ENCODE results near the gene G6PC3. TPM values are rescaled to one million over a fixed set of nuclear protein-coding genes. Genes with fewer than 3 reads are reported as not detected.
"Not testable (repeated sequence)": the region's sequence is repeated elsewhere in the genome, so short reads cannot be mapped to it uniquely, and the experiment has no call there.

Gene G6PC3
- total RNA-seq, 1 donor from 2014 or later: 63.2 TPM

- H3K4me1 Mint-ChIP-seq: peaks cover 13% of the 10 kb centered on the region
- no peak overlapping the region for H3K4me3 Mint-ChIP-seq
- DNase-seq (ENCODE audit: low spot score in 2 of 2, unreplicated experiment in 2 of 2): no peak
- H3K27ac Mint-ChIP-seq: no peak overlapping the region
- H3K27me3 Mint-ChIP-seq (ENCODE audit: low read depth): no peaks in the 10 kb centered on the region
- H3K9me3 Mint-ChIP-seq: no peaks in the 10 kb centered on the region
- peaks cover 13% of the 10 kb centered on the region for H3K36me3 Mint-ChIP-seq
- no peak for TF ChIP-seq CTCF (IDR thresholded peaks at IDR 0.05; ENCODE audit: unreplicated experiment)
Measured at GRCh38 chr17:44093231-44093900, 22.8 kb downstream of the G6PC3 start.

GRCh38 chr17:44094701-44095387 is 24.3 kb downstream of the G6PC3 start:
- no peak overlapping the region for H3K27ac Mint-ChIP-seq
- no peaks in the 10 kb centered on the region for H3K9me3 Mint-ChIP-seq
- H3K27me3 Mint-ChIP-seq (ENCODE audit: low read depth): no peaks in the 10 kb centered on the region
- H3K4me1 Mint-ChIP-seq: peaks cover 9% of the 10 kb centered on the region
- H3K4me3 Mint-ChIP-seq: no peak overlapping the region
- no peak for TF ChIP-seq CTCF (IDR thresholded peaks at IDR 0.05; ENCODE audit: unreplicated experiment)
- H3K36me3 Mint-ChIP-seq: peaks cover 8% of the 10 kb centered on the region
- no peak for DNase-seq (ENCODE audit: low spot score in 2 of 2, unreplicated experiment in 2 of 2)

GRCh38 chr17:44095388-44095646 is 24.8 kb downstream of the G6PC3 start:
- Mint-ChIP-seq H3K27me3 (ENCODE audit: low read depth) (no peaks in the 10 kb centered on the region), H3K9me3 (no peaks in the 10 kb centered on the region), H3K4me3 (peak overlapping the region; percentile 63), H3K27ac (peak overlapping the region; percentile 98), H3K4me1 (peaks cover 9% of the 10 kb centered on the region), H3K36me3 (peaks cover 8% of the 10 kb centered on the region)
- TF ChIP-seq CTCF (IDR thresholded peaks at IDR 0.05; ENCODE audit: unreplicated experiment): no peak
- no peak for DNase-seq (ENCODE audit: low spot score in 2 of 2, unreplicated experiment in 2 of 2)

GRCh38 chr17:44095647-44096496 is 25.3 kb downstream of the G6PC3 start:
- DNase-seq (ENCODE audit: low spot score in 2 of 2, unreplicated experiment in 2 of 2): peak; percentile 38 to 57
- H3K27me3 Mint-ChIP-seq (ENCODE audit: low read depth): no peaks in the 10 kb centered on the region
- peaks cover 9% of the 10 kb centered on the region for H3K4me1 Mint-ChIP-seq
- H3K36me3 Mint-ChIP-seq: peaks cover 8% of the 10 kb centered on the region
- TF ChIP-seq CTCF (IDR thresholded peaks at IDR 0.05; ENCODE audit: unreplicated experiment): no peak
- peak overlapping the region; percentile 98 for H3K27ac Mint-ChIP-seq
- H3K9me3 Mint-ChIP-seq: no peaks in the 10 kb centered on the region
- peak overlapping the region; percentile 63 for H3K4me3 Mint-ChIP-seq

- H3K4me1 Mint-ChIP-seq: peaks cover 12% of the 10 kb centered on the region
- no peaks in the 10 kb centered on the region for H3K27me3 Mint-ChIP-seq (ENCODE audit: low read depth)
- no peaks in the 10 kb centered on the region for H3K9me3 Mint-ChIP-seq
- no peak overlapping the region for H3K4me3 Mint-ChIP-seq
- TF ChIP-seq CTCF (IDR thresholded peaks at IDR 0.05; ENCODE audit: unreplicated experiment): no peak
- no peak for DNase-seq (ENCODE audit: low spot score in 2 of 2, unreplicated experiment in 2 of 2)
- H3K27ac Mint-ChIP-seq: no peak overlapping the region
- no peaks in the 10 kb centered on the region for H3K36me3 Mint-ChIP-seq
Measured at GRCh38 chr17:44097110-44097958, 26.8 kb downstream of the G6PC3 start.

- H3K27me3 Mint-ChIP-seq (ENCODE audit: low read depth); H3K27ac Mint-ChIP-seq; H3K9me3 Mint-ChIP-seq; DNase-seq (ENCODE audit: low spot score in 2 of 2, unreplicated experiment in 2 of 2); H3K36me3 Mint-ChIP-seq; H3K4me3 Mint-ChIP-seq: not testable (repeated sequence)
- H3K4me1 Mint-ChIP-seq: peaks cover 11% of the 10 kb centered on the region
Measured at GRCh38 chr17:44101858-44102257, 31.3 kb downstream of the G6PC3 start.

All from mesothelial cell of epicardium (in vitro differentiated cells).